ENCODE data around the gene MANF. TPM values are rescaled to one million over a fixed set of nuclear protein-coding genes. Genes with fewer than 3 reads are reported as not detected.

The MANF gene
- total RNA-seq, 1 donor from 2014 or later, result 208 TPM

DNA sequence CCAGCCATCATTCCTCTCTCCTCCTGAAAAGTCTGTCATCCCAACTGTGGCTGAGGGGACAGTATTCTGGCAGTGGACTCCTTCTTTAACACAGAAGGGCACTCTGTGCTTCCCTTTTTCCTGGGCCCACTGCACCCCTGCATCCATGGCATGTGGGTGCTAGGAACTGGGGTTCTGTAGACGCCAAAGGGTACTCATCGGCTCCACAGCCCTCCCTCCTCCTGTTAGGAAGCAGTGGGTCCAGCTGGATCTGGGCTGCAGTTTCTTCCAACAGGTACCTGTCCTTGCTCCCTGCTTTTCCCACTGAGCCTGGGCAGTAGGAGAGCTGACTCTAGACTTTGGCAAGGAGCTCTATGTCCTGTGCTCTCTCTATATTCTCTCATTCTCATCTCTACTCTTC is 6.4 kb upstream of the MANF start:
- no peak overlapping the region for H3K27ac Mint-ChIP-seq
- peaks cover 2% of the 10 kb centered on the region for H3K27me3 Mint-ChIP-seq (ENCODE audit: insufficient read depth)
- no peaks in the 10 kb centered on the region for H3K9me3 Mint-ChIP-seq
- peaks cover 9% of the 10 kb centered on the region for H3K4me1 Mint-ChIP-seq (ENCODE audit: low read depth)
- intact Hi-C loops (cut with micrococcal nuclease), result loop anchor here (2.0 kb wide), 1 partner anchor 278 kb away; no protein-coding TSS in a partner anchor
- no peak for DNase-seq (ENCODE audit: low spot score)
- H3K4me3 Mint-ChIP-seq, result no peak overlapping the region
- no peaks in the 10 kb centered on the region for H3K36me3 Mint-ChIP-seq (ENCODE audit: low read depth)

DNA sequence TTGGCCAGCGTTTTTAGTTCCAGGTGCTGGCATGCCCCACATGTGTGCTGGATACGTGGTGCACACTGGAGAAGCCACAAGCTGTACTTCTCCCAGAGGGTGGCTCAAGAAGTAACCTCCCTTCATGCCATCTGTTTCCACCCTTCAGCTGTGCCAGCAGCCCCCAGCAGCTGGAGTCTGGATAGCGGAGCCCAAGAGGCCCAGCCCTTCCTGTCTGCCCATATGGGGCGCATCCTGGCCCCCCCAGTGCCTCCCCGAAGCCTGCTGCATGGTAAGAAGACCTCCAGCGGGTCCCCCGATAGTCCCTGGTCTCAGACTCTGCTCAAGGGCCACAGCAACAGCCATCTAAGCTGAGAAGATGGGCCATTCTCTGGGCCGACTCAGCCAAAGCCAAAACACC is 5.8 kb upstream of the MANF start:
- Mint-ChIP-seq H3K27me3 (ENCODE audit: insufficient read depth) (peaks cover 2% of the 10 kb centered on the region), H3K4me3 (no peak overlapping the region), H3K36me3 (ENCODE audit: low read depth) (peaks cover 4% of the 10 kb centered on the region), H3K4me1 (ENCODE audit: low read depth) (peaks cover 15% of the 10 kb centered on the region), H3K9me3 (no peaks in the 10 kb centered on the region), H3K27ac (no peak overlapping the region)
- no peak for DNase-seq (ENCODE audit: low spot score)
- intact Hi-C loops (cut with micrococcal nuclease), result loop anchor here (2.0 kb wide), 1 partner anchor 278 kb away; no protein-coding TSS in a partner anchor

DNA sequence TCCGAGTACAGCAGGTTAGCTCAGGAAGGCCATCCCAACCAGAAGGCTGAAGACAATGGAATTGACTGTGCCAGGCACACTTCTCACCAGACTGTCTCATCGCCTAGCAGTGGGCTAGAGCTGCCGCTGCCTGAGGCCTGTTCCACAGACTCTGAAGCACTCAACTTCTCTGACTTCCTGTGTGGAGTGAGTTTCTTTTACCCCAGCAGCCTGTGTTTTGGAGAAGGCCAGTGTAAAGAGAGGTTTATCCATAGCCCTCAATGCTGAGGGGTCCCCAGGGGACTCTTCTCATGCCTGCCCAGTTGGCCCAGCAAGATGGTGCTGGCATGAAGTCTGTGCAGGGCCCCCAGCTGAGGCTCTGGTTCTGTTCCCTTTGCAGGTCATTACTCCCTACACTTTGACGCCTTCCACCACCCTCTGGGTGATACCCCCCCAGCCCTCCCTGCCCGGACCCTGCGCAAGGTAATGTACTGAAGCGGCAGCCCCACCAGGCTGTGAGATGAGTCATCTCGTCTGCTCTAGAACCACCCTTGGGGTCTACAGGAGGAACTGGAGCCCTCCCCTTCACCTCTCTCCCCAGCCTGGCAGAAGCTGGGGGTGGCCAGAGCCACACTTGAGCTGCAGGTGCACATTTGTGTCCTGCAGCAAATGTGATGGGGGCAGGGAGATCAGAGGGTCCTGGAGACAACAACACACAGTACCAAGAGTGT is 5.2 kb upstream of the MANF start:
- intact Hi-C loops (cut with micrococcal nuclease), result loop anchor here (2.0 to 10.0 kb wide), 2 partner anchors 279 to 675 kb away; partner anchors contain the start of gene DUSP7
- H3K36me3 Mint-ChIP-seq (ENCODE audit: low read depth), result peaks cover 9% of the 10 kb centered on the region
- no peak overlapping the region for H3K4me3 Mint-ChIP-seq
- no peak overlapping the region for H3K27ac Mint-ChIP-seq
- no peaks in the 10 kb centered on the region for H3K9me3 Mint-ChIP-seq
- peaks cover 15% of the 10 kb centered on the region for H3K4me1 Mint-ChIP-seq (ENCODE audit: low read depth)
- DNase-seq (ENCODE audit: low spot score), result no peak
- peaks cover 2% of the 10 kb centered on the region for H3K27me3 Mint-ChIP-seq (ENCODE audit: insufficient read depth)

DNA sequence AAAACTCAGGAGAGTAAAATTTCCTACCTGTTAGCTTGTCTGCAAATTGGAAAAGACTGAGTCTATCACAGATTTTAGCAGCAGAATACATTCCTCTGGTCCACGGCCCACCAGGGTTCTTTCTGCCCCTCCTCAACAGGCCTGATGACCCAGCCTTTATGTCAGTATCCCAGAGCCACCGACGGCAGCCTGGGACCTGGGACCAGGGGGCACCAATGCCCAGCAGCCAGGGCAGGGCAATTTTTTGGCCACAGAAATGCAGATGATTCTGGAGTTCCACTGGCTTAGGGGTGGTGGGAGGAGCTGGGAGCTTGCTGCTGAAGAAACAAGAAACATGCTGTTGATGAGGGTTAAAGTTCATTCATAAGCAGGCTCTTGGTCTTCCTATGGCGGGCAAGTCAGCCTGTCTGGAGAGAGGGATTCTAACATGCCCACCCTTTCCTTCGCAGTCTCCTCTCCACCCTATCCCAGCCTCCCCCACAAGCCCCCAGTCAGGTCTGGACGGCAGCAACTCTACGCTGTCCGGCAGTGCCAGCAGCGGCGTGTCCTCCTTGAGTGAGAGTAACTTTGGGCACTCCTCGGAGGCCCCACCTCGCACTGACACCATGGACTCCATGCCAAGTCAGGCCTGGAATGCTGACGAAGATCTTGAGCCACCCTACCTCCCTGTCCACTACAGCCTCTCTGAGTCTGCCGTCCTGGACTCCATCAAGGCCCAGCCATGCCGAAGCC is 4.3 kb upstream of the MANF start:
- Mint-ChIP-seq H3K27me3 (ENCODE audit: insufficient read depth) (peaks cover 2% of the 10 kb centered on the region), H3K4me3 (no peak overlapping the region), H3K9me3 (no peaks in the 10 kb centered on the region), H3K4me1 (ENCODE audit: low read depth) (peaks cover 18% of the 10 kb centered on the region), H3K27ac (no peak overlapping the region), H3K36me3 (ENCODE audit: low read depth) (peaks cover 13% of the 10 kb centered on the region)
- DNase-seq (ENCODE audit: low spot score), result no peak
- intact Hi-C loops (cut with micrococcal nuclease), result loop anchor here (10.0 kb wide), 1 partner anchor 674 kb away; the partner anchor contains the start of gene DUSP7

DNA sequence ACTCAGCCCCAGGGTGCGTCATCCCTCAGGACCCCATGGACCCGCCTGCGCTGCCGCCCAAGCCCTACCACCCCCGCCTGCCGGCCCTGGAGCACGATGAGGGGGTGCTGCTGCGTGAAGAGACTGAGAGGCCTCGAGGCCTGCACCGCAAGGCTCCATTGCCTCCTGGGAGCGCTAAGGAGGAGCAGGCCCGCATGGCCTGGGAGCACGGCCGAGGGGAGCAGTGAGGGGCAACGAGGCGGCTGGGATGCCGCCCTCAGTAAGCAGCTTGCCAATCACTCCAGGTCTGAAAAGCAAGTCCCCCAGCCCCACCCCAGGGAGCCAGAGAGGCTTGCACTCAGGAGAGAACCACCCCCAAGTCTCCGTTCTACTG is 3.8 kb upstream of the MANF start:
- intact Hi-C loops (cut with micrococcal nuclease), result loop anchor here (10.0 kb wide), 1 partner anchor 673 kb away; the partner anchor contains the start of gene DUSP7
- no peak for DNase-seq (ENCODE audit: low spot score)
- Mint-ChIP-seq H3K4me3 (no peak overlapping the region), H3K4me1 (ENCODE audit: low read depth) (peaks cover 23% of the 10 kb centered on the region), H3K36me3 (ENCODE audit: low read depth) (peaks cover 19% of the 10 kb centered on the region), H3K27ac (no peak overlapping the region), H3K27me3 (ENCODE audit: insufficient read depth) (peaks cover 2% of the 10 kb centered on the region), H3K9me3 (no peaks in the 10 kb centered on the region)

DNA sequence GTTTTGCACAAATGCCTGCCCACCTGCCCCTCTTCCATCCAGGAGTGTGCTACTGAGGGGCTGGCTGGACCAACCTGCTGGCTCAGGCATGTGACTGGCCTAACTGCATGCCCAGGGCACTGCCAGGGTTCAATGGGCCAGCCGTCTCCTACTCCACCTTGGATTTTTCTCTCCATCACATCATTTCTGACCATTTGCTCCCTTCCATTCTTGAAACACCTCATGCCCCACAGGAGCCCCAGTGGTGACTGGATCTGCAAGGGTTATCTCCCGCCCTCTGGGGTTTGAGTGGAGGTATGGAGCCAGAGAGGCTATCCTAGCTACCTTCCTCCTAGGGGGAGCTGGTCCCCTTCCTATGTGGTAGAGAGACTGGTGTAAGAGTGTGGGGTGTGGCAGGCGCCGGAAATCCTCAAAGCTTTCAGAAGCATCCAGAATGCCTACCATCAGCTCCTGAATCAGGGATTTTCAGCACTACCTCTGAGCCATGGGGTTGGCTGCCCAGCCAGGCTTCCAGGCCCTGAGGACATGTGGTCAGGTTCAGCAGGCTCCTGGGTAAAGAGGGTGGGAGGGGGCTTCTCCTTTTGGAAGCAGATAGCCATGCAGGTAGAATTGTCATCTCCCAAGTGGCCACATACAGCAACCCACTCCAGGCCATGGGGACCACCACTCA is 2.9 kb upstream of the MANF start:
- Mint-ChIP-seq H3K4me1 (ENCODE audit: low read depth) (peaks cover 30% of the 10 kb centered on the region), H3K36me3 (ENCODE audit: low read depth) (peaks cover 22% of the 10 kb centered on the region), H3K4me3 (no peak overlapping the region), H3K27me3 (ENCODE audit: insufficient read depth) (peaks cover 2% of the 10 kb centered on the region), H3K9me3 (no peaks in the 10 kb centered on the region), H3K27ac (peak overlapping the region; percentile 44)
- no peak for DNase-seq (ENCODE audit: low spot score)
- intact Hi-C loops (cut with micrococcal nuclease), result loop anchor here (10.0 kb wide), 1 partner anchor 673 kb away; the partner anchor contains the start of gene DUSP7

DNA sequence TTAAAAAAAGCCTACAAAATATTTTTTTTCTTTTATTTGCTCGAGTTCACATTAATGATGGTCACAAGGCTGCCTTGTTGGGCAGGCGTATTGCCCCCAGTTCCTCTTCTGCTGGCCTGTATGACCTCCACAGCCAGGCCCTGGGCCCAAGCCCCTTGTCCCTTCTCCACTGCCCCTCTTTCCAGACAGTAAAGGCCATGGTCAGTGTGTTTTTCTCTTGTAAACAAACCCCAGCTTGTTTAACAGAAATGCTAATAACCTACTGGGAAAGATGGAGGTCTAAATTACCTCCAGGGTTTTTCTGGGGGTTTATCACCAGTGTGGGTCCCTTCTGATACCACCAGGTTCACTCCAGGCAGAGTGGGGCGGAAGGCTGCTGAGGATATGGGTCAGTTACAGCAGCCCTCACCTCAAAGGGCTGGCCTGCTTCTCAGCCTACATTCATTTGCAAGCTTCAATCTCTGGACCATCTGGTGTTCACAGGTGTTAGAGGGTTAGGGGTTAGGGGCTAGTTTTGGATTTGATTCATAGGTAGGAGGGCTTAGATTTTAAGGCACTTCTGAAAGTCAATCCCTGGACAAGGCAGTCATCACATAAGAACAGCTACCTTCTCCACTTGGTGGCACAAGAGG is 2.0 kb upstream of the MANF start:
- peaks cover 37% of the 10 kb centered on the region for H3K4me1 Mint-ChIP-seq (ENCODE audit: low read depth)
- no peak for DNase-seq (ENCODE audit: low spot score)
- H3K9me3 Mint-ChIP-seq, result no peaks in the 10 kb centered on the region
- intact Hi-C loops (cut with micrococcal nuclease), result loop anchor here (1.0 to 10.0 kb wide), 2 partner anchors 155 to 672 kb away; partner anchors contain the start of genes DUSP7 and RAD54L2
- no peak overlapping the region for H3K27ac Mint-ChIP-seq
- H3K36me3 Mint-ChIP-seq (ENCODE audit: low read depth), result peaks cover 28% of the 10 kb centered on the region
- H3K27me3 Mint-ChIP-seq (ENCODE audit: insufficient read depth), result peaks cover 2% of the 10 kb centered on the region
- H3K4me3 Mint-ChIP-seq, result peak overlapping the region; percentile 99

DNA sequence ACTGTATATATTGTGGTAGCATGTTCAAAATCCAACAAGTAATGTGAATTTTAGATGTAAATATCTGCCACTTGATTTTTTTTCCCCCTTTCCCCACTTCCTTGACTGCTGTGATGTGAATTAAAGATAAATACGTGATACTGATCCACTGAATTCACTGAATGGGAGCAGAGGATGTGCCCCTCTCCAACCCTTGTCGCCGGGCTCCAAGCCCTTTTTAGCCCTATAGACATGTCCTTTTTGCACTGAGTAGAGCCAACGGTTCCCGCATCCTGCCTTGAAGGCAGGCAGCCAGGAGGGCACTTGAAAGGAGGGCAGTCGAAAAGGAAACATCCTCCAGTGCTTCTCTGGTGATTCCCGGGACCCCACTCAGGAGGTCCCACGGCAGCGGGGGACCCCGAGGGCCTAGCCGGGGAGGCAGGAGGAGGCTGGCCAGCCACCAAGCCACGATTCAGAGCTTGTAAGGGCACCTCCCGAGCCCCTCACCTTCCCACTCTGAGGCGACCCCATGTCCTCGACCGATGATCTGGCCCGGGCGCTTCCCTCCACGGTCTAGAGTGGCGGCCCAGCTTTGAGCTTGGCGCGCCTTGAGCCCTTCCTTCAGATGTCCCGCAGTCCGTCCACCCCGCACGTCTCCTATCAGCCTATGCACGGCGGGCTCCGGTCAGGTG is 901 bp upstream of the MANF start:
- no peaks in the 10 kb centered on the region for H3K27me3 Mint-ChIP-seq (ENCODE audit: insufficient read depth)
- H3K27ac Mint-ChIP-seq, result peak overlapping the region; percentile 98
- intact Hi-C loops (cut with micrococcal nuclease), result loop anchor here (2.0 to 10.0 kb wide), 3 partner anchors 671 to 1025 kb away; partner anchors contain the start of genes DOCK3, DUSP7 and TMEM115
- H3K36me3 Mint-ChIP-seq (ENCODE audit: low read depth), result peaks cover 33% of the 10 kb centered on the region
- H3K4me3 Mint-ChIP-seq, result peak overlapping the region; percentile 99
- no peaks in the 10 kb centered on the region for H3K9me3 Mint-ChIP-seq
- no peak for DNase-seq (ENCODE audit: low spot score)
- H3K4me1 Mint-ChIP-seq (ENCODE audit: low read depth), result peaks cover 48% of the 10 kb centered on the region

DNA sequence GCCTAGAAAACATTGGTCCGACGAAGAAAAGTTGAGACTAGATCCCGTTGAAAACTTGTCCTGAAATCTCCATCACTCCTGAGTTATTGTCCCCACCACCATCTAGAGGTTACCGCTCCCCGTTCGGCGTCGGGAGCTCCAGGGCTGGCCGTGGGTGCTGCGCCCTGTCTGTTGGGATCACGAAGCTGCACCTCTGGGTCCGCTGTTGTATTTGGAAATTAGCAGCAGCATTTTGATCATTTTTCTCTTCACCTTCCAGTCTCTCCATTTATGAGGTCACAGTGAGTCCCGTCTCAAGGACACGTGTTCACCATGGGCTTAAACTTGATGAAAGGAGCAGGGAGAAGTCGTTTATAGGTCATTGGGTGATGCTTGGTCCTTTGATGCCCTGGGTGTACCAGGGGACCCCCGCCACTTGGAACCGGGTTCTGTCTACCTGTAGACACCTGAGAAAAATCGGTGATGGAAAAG is 565 bp downstream of the MANF start:
- H3K9me3 Mint-ChIP-seq, result no peaks in the 10 kb centered on the region
- peak overlapping the region; percentile 99 for H3K4me3 Mint-ChIP-seq
- DNase-seq (ENCODE audit: low spot score), result no peak
- no peaks in the 10 kb centered on the region for H3K27me3 Mint-ChIP-seq (ENCODE audit: insufficient read depth)
- intact Hi-C loops (cut with micrococcal nuclease), result loop anchor here (1.0 to 10.0 kb wide), 10 partner anchors 114 to 1048 kb away; partner anchors contain the start of genes DOCK3, DUSP7, HEMK1 and TEX264
- H3K36me3 Mint-ChIP-seq (ENCODE audit: low read depth), result peaks cover 36% of the 10 kb centered on the region
- peak overlapping the region; percentile 94 for H3K27ac Mint-ChIP-seq
- peaks cover 60% of the 10 kb centered on the region for H3K4me1 Mint-ChIP-seq (ENCODE audit: low read depth)

DNA sequence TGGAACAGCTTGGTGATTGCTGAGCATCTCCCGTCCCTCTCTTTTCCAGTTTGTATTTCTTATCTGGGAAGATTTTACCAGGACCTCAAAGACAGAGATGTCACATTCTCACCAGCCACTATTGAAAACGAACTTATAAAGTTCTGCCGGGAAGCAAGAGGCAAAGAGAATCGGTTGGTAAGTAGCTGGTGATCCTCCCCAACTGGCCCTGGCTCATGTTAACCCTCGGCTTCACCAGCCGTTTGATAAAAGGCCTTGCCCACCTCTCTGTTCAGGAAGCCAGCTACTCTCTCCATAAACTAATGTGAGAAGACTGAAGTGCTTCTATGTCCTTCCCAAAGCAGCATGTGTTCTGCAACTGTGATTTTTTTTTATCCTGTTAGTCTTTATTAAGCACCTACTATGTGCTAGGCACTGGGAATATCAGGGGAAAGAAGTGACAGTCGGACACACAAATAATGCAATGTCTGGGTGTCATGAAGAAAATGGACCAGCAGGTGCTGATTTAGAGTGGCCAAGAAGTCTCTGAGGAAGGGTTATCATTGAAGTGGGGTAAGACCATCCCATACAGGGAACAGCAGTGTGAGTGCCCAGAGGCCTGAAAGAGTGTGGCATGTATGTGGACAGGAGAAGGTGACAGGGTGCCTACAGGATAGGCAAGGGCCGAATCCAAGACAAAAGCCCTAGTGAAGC is 1.2 kb downstream of the MANF start:
- Mint-ChIP-seq H3K4me1 (ENCODE audit: low read depth) (peaks cover 62% of the 10 kb centered on the region), H3K27ac (peak overlapping the region; percentile 94), H3K36me3 (ENCODE audit: low read depth) (peaks cover 36% of the 10 kb centered on the region), H3K9me3 (no peaks in the 10 kb centered on the region), H3K4me3 (peak overlapping the region; percentile 99), H3K27me3 (ENCODE audit: insufficient read depth) (no peaks in the 10 kb centered on the region)
- no peak for DNase-seq (ENCODE audit: low spot score)
- intact Hi-C loops (cut with micrococcal nuclease), result loop anchor here (5.0 to 10.0 kb wide), 3 partner anchors 414 to 1049 kb away; partner anchors contain the start of gene DUSP7

DNA sequence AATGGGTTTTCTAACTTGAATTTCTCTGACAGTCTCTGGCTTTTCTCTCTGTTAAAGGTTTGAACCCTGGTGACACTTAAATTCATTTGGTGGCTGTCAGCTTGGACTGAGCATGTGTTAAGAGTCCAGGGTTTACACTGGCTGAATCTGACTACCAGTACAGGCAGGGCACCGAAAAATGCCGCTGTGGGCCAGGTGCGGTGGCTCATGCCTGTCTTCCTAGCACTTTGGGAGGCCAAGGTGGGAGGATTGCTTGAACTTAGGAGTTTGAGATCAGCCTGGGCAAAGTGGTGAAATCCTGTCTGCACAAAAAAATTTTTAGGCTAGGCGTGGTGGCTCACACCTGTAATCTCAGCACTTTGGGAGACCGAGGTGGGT is 1.8 kb downstream of the MANF start:
- intact Hi-C loops (cut with micrococcal nuclease), result loop anchor here (5.0 to 10.0 kb wide), 3 partner anchors 415 to 1050 kb away; partner anchors contain the start of gene DUSP7
- H3K36me3 Mint-ChIP-seq (ENCODE audit: low read depth), result peaks cover 36% of the 10 kb centered on the region
- peak overlapping the region; percentile 99 for H3K4me3 Mint-ChIP-seq
- H3K4me1 Mint-ChIP-seq (ENCODE audit: low read depth), result peaks cover 62% of the 10 kb centered on the region
- H3K9me3 Mint-ChIP-seq, result no peaks in the 10 kb centered on the region
- H3K27ac Mint-ChIP-seq, result peak overlapping the region; percentile 40
- DNase-seq (ENCODE audit: low spot score), result no peak
- H3K27me3 Mint-ChIP-seq (ENCODE audit: insufficient read depth), result no peaks in the 10 kb centered on the region
